Muscle layer of colon (tissue), 2 donors: ENCODE measurements around the gene PLEKHA6.

ENCODE experiments used
- H3K27ac ChIP-seq: one replicate; pipeline ENCODE4 v1.7.0; 2013; ENCODE audit warnings: low read depth, mild to moderate bottlenecking, low read length, moderate library complexity
- H3K27me3 ChIP-seq, 2 donors: one replicate each; pipeline ENCODE4 v1.7.0; 2013; ENCODE audit warnings: low read length in 2 of 2, mild to moderate bottlenecking in 2 of 2; ENCODE audit not compliant: insufficient read depth in 2 of 2, control insufficient read depth in 1 of 2
- H3K36me3 ChIP-seq: one replicate; pipeline ENCODE4 v1.7.0; 2013; ENCODE audit warnings: mild to moderate bottlenecking, low read length; ENCODE audit not compliant: insufficient read depth
- H3K4me1 ChIP-seq: one replicate; pipeline ENCODE4 v1.7.0; 2013; ENCODE audit warnings: mild to moderate bottlenecking, low read length; ENCODE audit not compliant: insufficient read depth
- H3K4me3 ChIP-seq, 2 donors: one replicate each; pipeline ENCODE4 v1.7.0; 2013; ENCODE audit warnings: low read length in 2 of 2, low read depth in 1 of 2, mild to moderate bottlenecking in 1 of 2, moderate library complexity in 1 of 2
- H3K9ac ChIP-seq: one replicate; pipeline ENCODE4 v1.7.0; 2013; ENCODE audit warnings: low read length
- H3K9me3 ChIP-seq: one replicate; pipeline ENCODE4 v1.7.0; 2013; ENCODE audit warnings: mild to moderate bottlenecking, low read length
- donor health status: abdominal sarcoma.
- donor health status: Adenocarcinoma of cecum.

PLEKHA6 gene

DNA sequence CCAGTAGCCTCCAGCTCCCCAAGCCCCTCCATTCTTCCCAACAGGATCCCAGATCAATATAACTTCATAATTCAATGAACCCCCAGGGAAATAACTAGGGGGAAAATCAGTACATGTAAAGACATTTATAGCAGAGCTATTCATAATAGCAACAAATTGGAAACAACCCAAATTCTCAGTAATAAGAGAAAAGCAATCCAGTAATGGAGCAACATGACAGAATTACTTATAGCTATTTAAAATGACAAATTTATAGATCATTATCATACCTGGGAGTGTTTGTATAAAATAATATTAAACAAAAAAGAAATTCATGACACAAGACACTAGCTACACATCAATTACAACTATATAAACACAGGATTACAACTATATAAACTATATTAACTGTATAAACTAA is 20.2 kb downstream of the PLEKHA6 start:
- H3K9me3 ChIP-seq: no peaks in the 10 kb centered on the region
- no peak overlapping the region for H3K4me3 ChIP-seq
- H3K4me1 ChIP-seq: peaks cover 32% of the 10 kb centered on the region
- H3K27ac ChIP-seq: no peak overlapping the region
- H3K27me3 ChIP-seq: no peaks in the 10 kb centered on the region
- no peaks in the 10 kb centered on the region for H3K36me3 ChIP-seq
- H3K9ac ChIP-seq: no peak overlapping the region

DNA sequence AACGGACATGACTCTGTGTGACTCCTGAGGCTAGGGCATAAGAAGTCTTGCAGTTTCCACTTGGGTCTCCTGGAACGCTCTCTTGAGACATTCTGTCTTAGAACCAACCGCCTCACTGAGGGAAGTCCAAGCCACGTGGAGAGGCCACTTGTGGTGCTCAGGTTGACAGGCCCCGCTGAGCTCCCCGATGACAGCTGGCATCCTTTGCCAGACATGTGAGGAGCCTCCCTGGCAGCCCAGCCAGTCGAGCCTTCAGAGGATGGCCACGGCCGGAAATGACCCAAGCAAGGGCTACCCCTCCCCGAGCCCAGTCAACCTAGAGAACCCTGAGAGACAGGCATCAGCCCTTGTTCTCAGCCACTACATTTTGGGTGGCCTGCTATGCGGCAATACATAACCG is 20.7 kb downstream of the PLEKHA6 start:
- no peak overlapping the region for H3K4me3 ChIP-seq

DNA sequence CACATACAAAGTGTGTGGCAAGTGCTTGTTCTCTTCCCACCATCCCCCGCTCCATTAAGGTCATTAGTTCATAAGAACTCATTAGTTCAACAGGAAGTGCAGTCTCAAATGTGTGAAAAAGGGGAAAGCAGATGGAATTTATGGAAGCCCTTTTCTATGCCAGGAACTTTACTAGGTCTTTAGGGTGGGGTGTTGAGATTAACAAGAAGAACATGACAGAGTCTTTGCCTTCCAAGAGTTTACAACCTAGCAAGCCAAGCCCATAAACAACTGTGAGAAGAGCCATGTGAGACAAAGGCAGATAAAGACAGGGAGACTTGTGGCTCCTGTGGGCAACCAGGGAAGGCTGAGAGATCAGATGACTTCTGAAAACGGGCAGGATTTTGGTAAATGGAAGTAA is 21.4 kb downstream of the PLEKHA6 start:
- Histone ChIP-seq H3K27ac (no peak overlapping the region), H3K36me3 (no peaks in the 10 kb centered on the region), H3K4me3 (no peak overlapping the region), H3K27me3 (no peaks in the 10 kb centered on the region), H3K9ac (no peak overlapping the region), H3K4me1 (peaks cover 32% of the 10 kb centered on the region), H3K9me3 (no peaks in the 10 kb centered on the region)

More for the DNA sequence above, 20.7 kb downstream of the PLEKHA6 start:
- peaks cover 32% of the 10 kb centered on the region for H3K4me1 ChIP-seq
- H3K36me3 ChIP-seq: no peaks in the 10 kb centered on the region
- no peak overlapping the region for H3K27ac ChIP-seq
- no peaks in the 10 kb centered on the region for H3K9me3 ChIP-seq
- H3K9ac ChIP-seq: no peak overlapping the region
- no peaks in the 10 kb centered on the region for H3K27me3 ChIP-seq

GRCh38 chr1:204337583-204337982 is 22.1 kb downstream of the PLEKHA6 start:
- Histone ChIP-seq H3K4me1 (peaks cover 32% of the 10 kb centered on the region), H3K27me3 (peaks cover 0 to 5% of the 10 kb centered on the region in 2 donors), H3K9me3 (no peaks in the 10 kb centered on the region), H3K36me3 (no peaks in the 10 kb centered on the region), H3K27ac (no peak overlapping the region), H3K4me3 (no peak overlapping the region), H3K9ac (no peak overlapping the region)

DNA sequence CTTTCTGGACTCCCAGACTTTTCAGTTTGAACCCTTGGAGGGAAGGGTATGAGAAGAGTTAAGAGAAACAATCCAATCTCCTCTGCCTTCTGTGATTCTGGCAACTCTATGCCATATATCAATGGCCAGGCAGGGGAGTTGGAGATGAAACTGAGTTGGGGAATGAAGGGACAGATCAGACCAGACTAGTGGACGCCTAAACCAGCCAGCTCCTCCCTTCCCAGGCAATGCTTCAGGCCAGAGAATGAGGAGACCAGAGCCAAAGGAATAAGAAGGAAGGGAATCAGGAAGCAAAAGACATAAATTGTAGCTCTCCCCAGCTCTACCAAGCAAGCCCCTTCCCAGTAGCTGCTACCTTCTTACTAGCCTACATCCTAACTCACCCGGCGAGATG is 22.7 kb downstream of the PLEKHA6 start:
- Histone ChIP-seq H3K9me3 (no peaks in the 10 kb centered on the region), H3K36me3 (no peaks in the 10 kb centered on the region), H3K4me3 (no peak overlapping the region), H3K9ac (no peak overlapping the region), H3K27me3 (peaks cover 0 to 5% of the 10 kb centered on the region in 2 donors), H3K27ac (no peak overlapping the region), H3K4me1 (peaks cover 32% of the 10 kb centered on the region)

- H3K9ac ChIP-seq: no peak overlapping the region
- H3K4me1 ChIP-seq: peaks cover 32% of the 10 kb centered on the region
- no peak overlapping the region for H3K27ac ChIP-seq
- peaks cover 0 to 9% of the 10 kb centered on the region in 2 donors for H3K27me3 ChIP-seq
- H3K36me3 ChIP-seq: no peaks in the 10 kb centered on the region
- no peak overlapping the region for H3K4me3 ChIP-seq
- no peaks in the 10 kb centered on the region for H3K9me3 ChIP-seq
Observed at GRCh38 chr1:204336421-204337035, 23.2 kb downstream of the PLEKHA6 start.

DNA sequence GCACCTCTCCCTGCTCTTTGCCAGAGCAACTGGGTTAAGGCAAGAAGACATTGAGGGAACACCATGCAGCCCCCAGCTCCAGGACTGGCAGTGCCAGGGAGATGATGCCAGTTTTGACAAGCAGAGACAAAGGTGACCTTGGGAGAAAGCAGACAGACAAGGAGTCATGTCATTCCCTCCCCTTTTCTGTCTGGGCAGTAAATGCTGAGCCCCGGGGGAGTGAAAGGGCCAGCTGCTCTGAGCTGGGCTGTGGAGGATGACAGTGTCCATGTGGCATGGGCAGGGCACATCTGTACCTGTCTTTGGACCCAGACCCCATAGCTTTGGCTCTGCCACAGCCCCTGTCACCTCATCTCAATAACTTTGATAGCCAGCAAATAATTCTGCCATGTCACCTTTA is 24.2 kb downstream of the PLEKHA6 start:
- peaks cover 23% of the 10 kb centered on the region for H3K4me1 ChIP-seq
- no peak overlapping the region for H3K27ac ChIP-seq
- H3K4me3 ChIP-seq: no peak overlapping the region
- H3K9me3 ChIP-seq: no peaks in the 10 kb centered on the region
- no peaks in the 10 kb centered on the region for H3K36me3 ChIP-seq
- H3K27me3 ChIP-seq: peaks cover 0 to 9% of the 10 kb centered on the region in 2 donors
- H3K9ac ChIP-seq: no peak overlapping the region

DNA sequence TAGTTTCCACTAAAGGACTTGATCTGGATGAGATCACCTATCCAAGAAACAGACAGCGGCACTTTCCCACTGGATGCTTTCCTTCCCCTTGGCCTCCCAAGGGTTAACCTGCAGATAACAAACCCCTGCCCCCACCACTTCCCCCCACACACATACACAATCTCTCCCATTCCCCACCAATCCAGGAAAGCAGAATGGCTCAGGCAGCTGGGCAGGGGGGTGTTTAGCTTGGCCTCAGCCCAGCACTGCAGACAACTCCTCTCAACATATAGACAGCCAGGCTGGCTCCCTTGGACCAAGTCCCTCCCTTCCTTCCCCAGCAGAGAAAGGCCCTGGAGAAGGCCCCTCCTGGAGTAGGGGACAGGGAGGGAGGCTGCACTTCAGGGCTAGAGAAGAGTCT is 24.6 kb downstream of the PLEKHA6 start:
- Histone ChIP-seq H3K4me3 (no peak overlapping the region), H3K9me3 (no peaks in the 10 kb centered on the region), H3K27ac (no peak overlapping the region), H3K9ac (no peak overlapping the region), H3K36me3 (no peaks in the 10 kb centered on the region), H3K27me3 (peaks cover 0 to 9% of the 10 kb centered on the region in 2 donors), H3K4me1 (peaks cover 22% of the 10 kb centered on the region)

DNA sequence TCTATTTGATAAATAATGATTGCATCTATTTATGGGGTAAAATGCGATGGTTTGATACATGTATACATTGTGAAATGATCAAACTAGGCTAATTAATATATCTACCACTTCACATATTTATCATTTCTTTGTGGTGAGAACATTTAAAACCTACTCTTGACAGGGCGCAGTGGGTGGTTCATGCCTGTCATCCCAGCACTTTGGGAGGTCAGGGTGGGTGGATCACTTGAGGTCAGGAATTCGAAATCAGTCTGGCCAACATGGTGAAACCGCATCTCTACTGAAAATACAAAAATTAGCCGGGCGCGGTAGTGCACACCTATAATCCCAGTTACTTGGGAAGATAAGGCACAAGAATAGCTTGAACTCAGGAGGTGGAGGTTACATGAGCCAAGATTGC is 25.3 kb downstream of the PLEKHA6 start:
- Histone ChIP-seq H3K36me3 (no peaks in the 10 kb centered on the region), H3K9me3 (no peaks in the 10 kb centered on the region), H3K27me3 (peaks cover 0 to 9% of the 10 kb centered on the region in 2 donors), H3K4me1 (peaks cover 20% of the 10 kb centered on the region), H3K4me3 (no peak overlapping the region), H3K9ac (no peak overlapping the region), H3K27ac (no peak overlapping the region)

- H3K4me1 ChIP-seq: peaks cover 9% of the 10 kb centered on the region
- H3K9ac ChIP-seq: no peak overlapping the region
- H3K4me3 ChIP-seq: no peak overlapping the region
- peaks cover 0 to 9% of the 10 kb centered on the region in 2 donors for H3K27me3 ChIP-seq
- no peaks in the 10 kb centered on the region for H3K36me3 ChIP-seq
- H3K9me3 ChIP-seq: no peaks in the 10 kb centered on the region
- no peak overlapping the region for H3K27ac ChIP-seq
Observed at GRCh38 chr1:204333427-204333826, 26.3 kb downstream of the PLEKHA6 start.

- H3K27me3 ChIP-seq: peaks cover 0 to 9% of the 10 kb centered on the region in 2 donors
- no peak overlapping the region for H3K27ac ChIP-seq
- no peaks in the 10 kb centered on the region for H3K36me3 ChIP-seq
- no peak overlapping the region for H3K4me3 ChIP-seq
- H3K9me3 ChIP-seq: no peaks in the 10 kb centered on the region
- H3K4me1 ChIP-seq: no peaks in the 10 kb centered on the region
- no peak overlapping the region for H3K9ac ChIP-seq
Observed at GRCh38 chr1:204331847-204332487, 27.8 kb downstream of the PLEKHA6 start.

DNA sequence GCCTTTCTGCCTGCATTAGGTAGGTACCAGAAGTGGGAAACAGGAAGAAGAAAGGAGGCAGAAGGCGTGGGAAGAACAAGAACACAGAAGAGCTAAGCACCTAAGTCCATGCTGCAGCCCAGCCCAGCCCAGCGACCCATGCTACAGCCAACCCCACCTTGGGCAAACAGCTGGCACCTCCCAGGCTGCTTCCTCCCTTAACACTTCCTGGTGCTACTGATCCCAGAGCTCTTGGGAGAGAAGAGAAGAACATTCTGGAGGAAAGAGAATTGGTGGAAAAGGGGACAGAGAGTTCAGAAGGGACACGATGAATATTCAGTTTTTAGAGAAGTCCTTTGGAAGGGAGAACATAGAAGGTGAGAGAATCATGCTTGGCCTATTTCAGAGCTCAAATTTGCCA is 28.5 kb downstream of the PLEKHA6 start:
- peaks cover 0 to 9% of the 10 kb centered on the region in 2 donors for H3K27me3 ChIP-seq
- no peaks in the 10 kb centered on the region for H3K9me3 ChIP-seq
- no peaks in the 10 kb centered on the region for H3K4me1 ChIP-seq
- no peak overlapping the region for H3K4me3 ChIP-seq
- no peaks in the 10 kb centered on the region for H3K36me3 ChIP-seq
- H3K9ac ChIP-seq: no peak overlapping the region
- H3K27ac ChIP-seq: no peak overlapping the region
